Suprapubic skin (tissue), 4 donors: Measurements from ENCODE around the gene SUN3. TPM values are rescaled to one million over a fixed set of nuclear protein-coding genes. Genes with fewer than 3 reads are reported as not detected.
"Not testable (repeated sequence)": the region's sequence is repeated elsewhere in the genome, so short reads cannot be mapped to it uniquely, and the experiment has no call there.

Experiments used
- DNase-seq, 2 donors: peaks; one replicate each; pipeline ENCODE4 v3.0.0-alpha.2; 2019; ENCODE audit warnings: low spot score in 2 of 2
- H3K27ac ChIP-seq: fragments of 200-600 bp; sonication (generic); one replicate; pipeline ENCODE4 v1.5.1; 2019
- H3K27me3 ChIP-seq: fragments of 200-600 bp; sonication (generic); one replicate; pipeline ENCODE4 v1.5.1; 2019
- H3K36me3 ChIP-seq: fragments of 200-600 bp; sonication (generic); one replicate; pipeline ENCODE4 v1.5.1; 2019
- H3K4me1 ChIP-seq: fragments of 200-600 bp; sonication (generic); one replicate; pipeline ENCODE4 v1.5.1; 2019
- H3K4me3 ChIP-seq: fragments of 200-600 bp; sonication (generic); one replicate; pipeline ENCODE4 v1.5.1; 2019; ENCODE audit warnings: mild to moderate bottlenecking
- H3K9me3 ChIP-seq: fragments of 200-600 bp; sonication (generic); one replicate; pipeline ENCODE4 v1.5.1; 2019
- CTCF ChIP-seq, 2 donors: fragments of 200-600 bp in 1 of 2; fragments of 450-650 bp in 1 of 2; sonication (generic) in 1 of 2; IDR thresholded peaks; one replicate each; pipeline ENCODE4 v1.5.1; 2016 to 2019; ENCODE audit warnings: antibody characterized with exemption in 2 of 2, mild to moderate bottlenecking in 1 of 2, moderate library complexity in 1 of 2
- EP300 ChIP-seq: sonication (generic); formaldehyde crosslinking; IDR thresholded peaks from one replicate; pipeline ENCODE4 v1.6.1; 2017; ENCODE audit warnings: antibody characterized with exemption
- POLR2A ChIP-seq, 2 donors: fragments of 450-650 bp; IDR thresholded peaks; one replicate each; pipeline ENCODE4 v1.6.1; 2017; ENCODE audit warnings: antibody characterized with exemption in 2 of 2, mild to moderate bottlenecking in 2 of 2, moderate library complexity in 2 of 2
- POLR2AphosphoS5 ChIP-seq, 3 donors: sonication (generic); formaldehyde crosslinking; IDR thresholded peaks; one replicate each; pipeline ENCODE4 v1.6.1; 2017; ENCODE audit warnings: antibody characterized with exemption in 3 of 3
- WGBS: methylation state at CpG from one replicate; pipeline ENCODE4 v1.1.5; 2018; 5-methylcytosine and 5-hydroxymethylcytosine counted together
- total RNA-seq, 4 donors: library from RNA; depleted of rRNA; stranded (reverse); fragments of >200 nt; gene quantifications; one replicate each; pipeline ENCODE4 v1.1.0, GENCODE V29; 2016

The SUN3 gene
- total RNA-seq, 4 donors from 2014 or later: not detected

DNA sequence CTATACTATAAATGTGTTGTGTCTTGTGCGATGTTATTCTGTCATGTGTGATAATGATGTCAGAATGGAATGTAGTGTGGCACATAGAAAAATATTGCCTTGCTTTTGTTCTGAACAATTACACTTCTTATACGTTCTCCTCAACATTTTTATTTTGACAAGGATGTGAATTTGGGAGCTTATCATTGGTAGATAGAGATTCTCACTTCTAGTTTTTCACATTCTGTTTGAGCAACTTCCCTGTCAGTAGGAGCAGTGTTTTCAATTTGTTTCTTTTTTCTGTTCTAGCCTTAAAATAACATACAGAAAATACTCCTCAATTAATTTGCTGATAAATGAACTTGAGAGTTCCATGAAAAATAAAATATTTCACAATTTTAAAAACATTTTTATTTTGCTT, 17.6 kb downstream of the SUN3 start:
- Histone ChIP-seq H3K4me3 (no peak overlapping the region), H3K36me3 (no peaks in the 10 kb centered on the region), H3K27ac (no peak overlapping the region), H3K9me3 (no peaks in the 10 kb centered on the region), H3K27me3 (no peaks in the 10 kb centered on the region), H3K4me1 (no peaks in the 10 kb centered on the region)
- TF ChIP-seq POLR2AphosphoS5 (IDR thresholded peaks at IDR 0.05): no peak
- TF ChIP-seq CTCF (IDR thresholded peaks at IDR 0.05): no peak
- TF ChIP-seq POLR2A (IDR thresholded peaks at IDR 0.05): no peak
- no peak for TF ChIP-seq EP300
- 52% methylated on average over 2 of the region's 2 CpGs for WGBS
- no peak for DNase-seq

- H3K4me3 ChIP-seq: no peak overlapping the region
- H3K4me1 ChIP-seq: no peaks in the 10 kb centered on the region
- H3K27ac ChIP-seq: no peak overlapping the region
- no peaks in the 10 kb centered on the region for H3K36me3 ChIP-seq
- WGBS: 81% methylated on average over 4 of the region's 4 CpGs
- H3K9me3 ChIP-seq: no peaks in the 10 kb centered on the region
- TF ChIP-seq EP300: no peak
- no peak for TF ChIP-seq CTCF (IDR thresholded peaks at IDR 0.05)
- TF ChIP-seq POLR2AphosphoS5 (IDR thresholded peaks at IDR 0.05): no peak
- TF ChIP-seq POLR2A (IDR thresholded peaks at IDR 0.05): no peak
- no peaks in the 10 kb centered on the region for H3K27me3 ChIP-seq
- no peak for DNase-seq
Observed at GRCh38 chr7:48009954-48010353, 19.0 kb downstream of the SUN3 start.

DNA sequence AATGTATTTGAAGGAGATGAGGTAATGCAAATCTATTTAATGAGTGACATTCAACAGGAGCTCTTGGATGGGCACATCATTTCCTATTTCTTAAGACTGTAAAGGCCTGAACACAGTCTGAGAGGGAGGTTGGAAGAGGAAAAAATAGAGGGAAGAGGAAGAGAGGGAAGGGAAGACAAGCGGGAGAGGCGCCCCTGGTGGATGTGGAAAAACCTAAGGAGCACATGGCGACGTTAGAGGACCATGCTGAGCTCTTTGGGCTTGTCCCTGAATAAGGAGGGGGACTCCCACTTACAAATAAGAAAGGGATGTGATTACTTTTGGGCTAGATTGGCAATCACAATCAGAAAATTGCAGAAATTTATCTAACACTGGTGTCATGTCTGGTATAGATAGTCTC, 19.6 kb downstream of the SUN3 start:
- Histone ChIP-seq H3K9me3 (no peaks in the 10 kb centered on the region), H3K4me1 (no peaks in the 10 kb centered on the region), H3K27me3 (no peaks in the 10 kb centered on the region), H3K27ac (no peak overlapping the region), H3K36me3 (no peaks in the 10 kb centered on the region), H3K4me3 (no peak overlapping the region)
- DNase-seq: no peak
- TF ChIP-seq POLR2A (IDR thresholded peaks at IDR 0.05) (no peak), EP300 (no peak), POLR2AphosphoS5 (IDR thresholded peaks at IDR 0.05) (no peak), CTCF (IDR thresholded peaks at IDR 0.05) (no peak)
- 81% methylated on average over 4 of the region's 4 CpGs for WGBS

GRCh38 chr7:48006866-48007265, 22.0 kb downstream of the SUN3 start:
- 80% methylated on average over 6 of the region's 6 CpGs for WGBS
- Histone ChIP-seq H3K27ac (no peak overlapping the region), H3K4me1 (no peaks in the 10 kb centered on the region), H3K9me3 (no peaks in the 10 kb centered on the region), H3K27me3 (no peaks in the 10 kb centered on the region), H3K4me3 (no peak overlapping the region), H3K36me3 (no peaks in the 10 kb centered on the region)
- no peak for DNase-seq
- TF ChIP-seq EP300: no peak

DNA sequence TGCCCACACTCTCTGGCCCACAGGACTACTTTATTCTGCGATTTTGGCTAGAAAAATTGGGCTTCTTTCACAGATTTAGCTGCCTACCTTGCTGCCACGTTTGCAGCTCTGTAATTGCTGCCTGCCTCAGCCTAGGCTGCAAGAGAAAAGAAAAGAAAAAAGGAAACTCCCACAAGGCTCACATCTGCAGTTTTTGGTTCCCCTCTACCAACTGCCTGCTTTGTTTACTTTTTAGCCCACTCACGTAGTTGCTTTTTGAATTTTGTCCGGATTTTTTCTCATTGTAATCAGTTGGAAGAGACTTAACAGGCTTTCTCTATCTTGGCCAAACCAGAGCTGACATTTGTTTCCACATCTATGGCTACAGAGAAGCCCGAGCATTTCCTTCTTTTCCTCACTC, 24.3 kb downstream of the SUN3 start:
- no peaks in the 10 kb centered on the region for H3K36me3 ChIP-seq
- H3K4me1 ChIP-seq: no peaks in the 10 kb centered on the region
- no peak for DNase-seq
- no peak overlapping the region for H3K27ac ChIP-seq
- no peaks in the 10 kb centered on the region for H3K27me3 ChIP-seq
- no peaks in the 10 kb centered on the region for H3K9me3 ChIP-seq
- TF ChIP-seq POLR2A (IDR thresholded peaks at IDR 0.05) (no peak), POLR2AphosphoS5 (IDR thresholded peaks at IDR 0.05) (no peak), CTCF (IDR thresholded peaks at IDR 0.05) (no peak), EP300 (no peak)
- WGBS: 33% methylated on average over 5 of the region's 5 CpGs
- H3K4me3 ChIP-seq: no peak overlapping the region

DNA sequence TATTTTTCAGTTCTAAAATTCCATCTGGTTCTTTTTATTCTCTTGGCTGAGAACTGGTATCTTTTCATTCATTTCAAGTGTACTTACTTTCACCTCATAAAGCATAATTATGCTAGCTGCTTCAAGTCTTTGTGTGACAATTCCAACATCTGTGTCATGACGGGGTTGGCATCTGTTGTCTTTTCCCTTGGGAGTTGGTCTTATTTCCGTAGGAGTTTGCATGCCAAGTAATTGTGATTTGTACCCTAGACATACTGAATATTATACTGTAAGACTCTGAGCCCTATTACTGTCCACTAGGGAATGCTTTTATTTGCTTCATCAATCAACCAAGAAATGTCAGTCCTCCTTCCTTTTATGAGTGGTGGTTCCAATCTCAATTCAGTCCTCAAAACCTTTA, 24.9 kb downstream of the SUN3 start:
- no peaks in the 10 kb centered on the region for H3K4me1 ChIP-seq
- DNase-seq: no peak
- no peaks in the 10 kb centered on the region for H3K36me3 ChIP-seq
- H3K4me3 ChIP-seq: no peak overlapping the region
- TF ChIP-seq EP300: no peak
- H3K27ac ChIP-seq: no peak overlapping the region
- no peaks in the 10 kb centered on the region for H3K9me3 ChIP-seq
- no peaks in the 10 kb centered on the region for H3K27me3 ChIP-seq
- WGBS: 58% methylated on average over 2 of the region's 2 CpGs

GRCh38 chr7:48000164-48000563, 28.7 kb downstream of the SUN3 start:
- H3K4me3 ChIP-seq, H3K27me3 ChIP-seq, DNase-seq, H3K4me1 ChIP-seq, H3K27ac ChIP-seq, H3K9me3 ChIP-seq, H3K36me3 ChIP-seq: not testable (repeated sequence)
- WGBS: 94% methylated on average over 13 of the region's 13 CpGs
